BE2C (cell line): ENCODE results near the gene TIFAB.

ENCODE experiments used
- DNase-seq: peaks from one replicate; pipeline ENCODE4 v3.0.0-alpha.2; 2020
- H3K27me3 ChIP-seq: fragments of 250-450 bp; sonication (Bioruptor Pico); 2 replicates; pipeline ENCODE4 v1.5.1; 2020; ENCODE audit warnings: mild to moderate bottlenecking
- H3K36me3 ChIP-seq: fragments of 250-450 bp; sonication (Bioruptor Pico); 2 replicates; pipeline ENCODE4 v1.5.1; 2020; ENCODE audit warnings: mild to moderate bottlenecking
- H3K4me1 ChIP-seq: fragments of 250-450 bp; sonication (Bioruptor Pico); 2 replicates; pipeline ENCODE4 v1.5.1; 2020
- H3K4me3 ChIP-seq: 2 replicates; pipeline ENCODE4 v1.5.1; 2011; ENCODE audit warnings: low read depth, low read length
- H3K9me3 ChIP-seq: fragments of 250-450 bp; sonication (Bioruptor Pico); 2 replicates; pipeline ENCODE4 v1.5.1; 2020
- CTCF ChIP-seq: IDR thresholded peaks from 2 replicates; pipeline ENCODE4 v1.5.1; 2012; ENCODE audit warnings: mild to moderate bottlenecking, low read depth, low read length

The TIFAB gene

DNA sequence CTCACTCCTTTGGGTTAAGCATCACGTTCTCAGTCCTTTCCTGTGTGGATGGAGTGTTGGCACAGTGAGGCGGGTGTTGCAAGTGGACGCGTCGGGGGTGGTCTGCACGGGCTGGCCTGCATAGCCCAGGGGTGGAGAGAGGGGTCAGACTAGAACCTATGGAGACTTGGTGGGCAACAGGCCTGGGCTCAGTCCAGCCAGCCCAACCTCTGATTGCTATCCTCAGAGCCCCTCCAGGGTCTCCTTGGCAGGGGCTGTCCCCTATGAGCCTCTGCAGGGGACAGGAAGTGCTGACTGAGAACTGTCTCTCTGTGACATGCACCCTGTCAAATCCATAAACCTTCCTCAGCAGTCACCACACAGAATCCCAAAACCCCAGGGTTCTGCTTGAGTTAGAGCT is 7.3 kb downstream of the TIFAB start:
- DNase-seq, result no peak
- TF ChIP-seq CTCF, result no peak
- Histone ChIP-seq H3K27me3 (peaks cover 3% of the 10 kb centered on the region; the same call in 1 of the 2 replicates), H3K4me1 (peaks cover 4% of the 10 kb centered on the region; the same call in 1 of the 2 replicates), H3K36me3 (no peaks in the 10 kb centered on the region), H3K4me3 (no peak overlapping the region), H3K9me3 (no peaks in the 10 kb centered on the region)

GRCh38 chr5:135444360-135444759 is 7.8 kb downstream of the TIFAB start:
- Histone ChIP-seq H3K4me3 (no peak overlapping the region), H3K36me3 (no peaks in the 10 kb centered on the region), H3K9me3 (no peaks in the 10 kb centered on the region), H3K27me3 (peaks cover 3% of the 10 kb centered on the region; the same call in 1 of the 2 replicates), H3K4me1 (peaks cover 6% of the 10 kb centered on the region; the same call in 1 of the 2 replicates)
- no peak for TF ChIP-seq CTCF
- no peak for DNase-seq

- H3K27me3 ChIP-seq, result peaks cover 3% of the 10 kb centered on the region; the same call in 1 of the 2 replicates
These were observed 8.8 kb downstream of the TIFAB start for GRCh38 chr5:135443161-135443960.

GRCh38 chr5:135442431-135443160 is 9.6 kb downstream of the TIFAB start:
- DNase-seq, result no peak
- Histone ChIP-seq H3K4me1 (peaks cover 6% of the 10 kb centered on the region; the same call in 1 of the 2 replicates), H3K9me3 (no peaks in the 10 kb centered on the region), H3K4me3 (no peak overlapping the region), H3K27me3 (no peaks in the 10 kb centered on the region), H3K36me3 (no peaks in the 10 kb centered on the region)
- TF ChIP-seq CTCF, result no peak

More at GRCh38 chr5:135443161-135443960, 8.8 kb downstream of the TIFAB start:
- Histone ChIP-seq H3K4me3 (no peak overlapping the region), H3K9me3 (no peaks in the 10 kb centered on the region), H3K4me1 (peaks cover 6% of the 10 kb centered on the region; the same call in 1 of the 2 replicates), H3K36me3 (no peaks in the 10 kb centered on the region)
- TF ChIP-seq CTCF, result no peak
- no peak for DNase-seq

GRCh38 chr5:135441919-135442318 is 10.2 kb downstream of the TIFAB start:
- DNase-seq, result no peak
- Histone ChIP-seq H3K36me3 (no peaks in the 10 kb centered on the region), H3K4me3 (no peak overlapping the region), H3K9me3 (no peaks in the 10 kb centered on the region), H3K4me1 (peaks cover 6% of the 10 kb centered on the region; the same call in 1 of the 2 replicates), H3K27me3 (no peaks in the 10 kb centered on the region)
- no peak for TF ChIP-seq CTCF
